SK-N-SH (cell line): ENCODE results near the gene LCA5L. TPM values are rescaled to one million over a fixed set of nuclear protein-coding genes. Genes with fewer than 3 reads are reported as not detected.

Experiments
- CTCF ChIA-PET: fragments of 300-600, 350-600 bp; formaldehyde crosslinking; extraction: SDS; loops from one replicate; lab custom pipeline; 2021; lab: Yijun Ruan, JAX
- POLR2A ChIA-PET: fragments of 350-600 bp; sonication (Branson Sonifier 250); formaldehyde crosslinking; extraction: SDS; loops from one replicate; lab custom pipeline; 2020; ENCODE audit warnings: antibody characterized with exemption, inconsistent platforms; lab: Yijun Ruan, JAX
- DNase-seq: peaks from one replicate; pipeline ENCODE4 v3.0.0; 2012
- H2AFZ ChIP-seq: fragments of 200-600 bp; sonication (generic); 2 replicates; pipeline ENCODE4 v1.8.1; 2016; ENCODE audit warnings: antibody characterized with exemption, mild to moderate bottlenecking, low read depth
- H3F3A ChIP-seq: fragments of 200-600 bp; sonication (generic); replicated peaks from 2 replicates; pipeline ENCODE3; 2016; ENCODE audit warnings: antibody characterized with exemption, mild to moderate bottlenecking; ENCODE audit not compliant: insufficient read depth
- H3K27ac ChIP-seq, 2 experiments: fragments of 200-500 bp in 1 of 2; fragments of 200-600 bp in 1 of 2; sonication (Bioruptor generic) in 1 of 2; sonication (generic), shearing (Covaris generic) in 1 of 2; 2 replicates each; pipeline versions ENCODE4 v1.5.1 to v1.6.1; 2014 to 2016; ENCODE audit warnings: low read depth in 2 of 2, inconsistent platforms in 1 of 2, low read length in 1 of 2, mild to moderate bottlenecking in 1 of 2, mixed read lengths in 1 of 2
- H3K27me3 ChIP-seq: fragments of 200-600 bp; sonication (generic), shearing (Covaris generic); 2 replicates; pipeline ENCODE4 v1.6.1; 2016; ENCODE audit warnings: mixed run types; ENCODE audit not compliant: insufficient read depth
- H3K36me3 ChIP-seq, 2 experiments: fragments of 200-500 bp in 1 of 2; fragments of 200-600 bp in 1 of 2; sonication (Bioruptor generic) in 1 of 2; sonication (generic) in 1 of 2; replicated peaks in 1 of 2; 2 replicates each; pipeline versions ENCODE3 to v1.5.1; 2014 to 2016; ENCODE audit warnings: low read length in 1 of 2, mild to moderate bottlenecking in 1 of 2; ENCODE audit not compliant: insufficient read depth in 2 of 2, control insufficient read depth in 1 of 2
- H3K4me1 ChIP-seq, 2 experiments: fragments of 200-500 bp in 1 of 2; fragments of 200-600 bp in 1 of 2; sonication (Bioruptor generic) in 1 of 2; sonication (generic), shearing (Covaris generic) in 1 of 2; 2 replicates each; pipeline versions ENCODE4 v1.5.1 to v1.6.1; 2014 to 2016; ENCODE audit warnings: low read depth in 1 of 2, low read length in 1 of 2, mixed run types in 1 of 2; ENCODE audit not compliant: insufficient read depth in 2 of 2, control insufficient read depth in 1 of 2
- H3K4me2 ChIP-seq: fragments of 200-600 bp; sonication (generic), shearing (Covaris generic); 2 replicates; pipeline ENCODE4 v1.6.1; 2017; ENCODE audit warnings: mixed run types
- H3K4me3 ChIP-seq, 2 experiments: fragments of 200-500 bp in 1 of 2; fragments of 200-600 bp in 1 of 2; sonication (Bioruptor generic) in 1 of 2; sonication (generic), shearing (Covaris generic) in 1 of 2; 2 replicates each; pipeline versions ENCODE4 v1.5.1 to v1.8.1; 2014 to 2016; ENCODE audit warnings: low read depth in 2 of 2, inconsistent platforms in 1 of 2, low read length in 1 of 2, mild to moderate bottlenecking in 1 of 2, mixed read lengths in 1 of 2, moderate library complexity in 1 of 2
- H3K79me2 ChIP-seq: fragments of 200-600 bp; sonication (generic); 2 replicates; pipeline ENCODE4 v1.8.1; 2017; ENCODE audit warnings: mild to moderate bottlenecking; ENCODE audit not compliant: insufficient read depth
- H3K9ac ChIP-seq: fragments of 200-600 bp; sonication (generic); 2 replicates; pipeline ENCODE4 v1.6.1; 2017; ENCODE audit warnings: mixed run types
- H3K9me2 ChIP-seq: fragments of 200-600 bp; sonication (generic); 2 replicates; pipeline ENCODE4 v1.6.1; 2017; ENCODE audit warnings: mixed run types
- H3K9me3 ChIP-seq: fragments of 200-600 bp; sonication (generic); 2 replicates; pipeline ENCODE4 v1.6.1; 2017; ENCODE audit warnings: mixed run types, mild to moderate bottlenecking, moderate library complexity
- H4K20me1 ChIP-seq: fragments of 200-600 bp; sonication (generic); 2 replicates; pipeline ENCODE4 v1.6.1; 2017; ENCODE audit warnings: mild to moderate bottlenecking, mixed run types; ENCODE audit not compliant: insufficient read depth
- EP300 ChIP-seq, 2 experiments: IDR thresholded peaks; 2 replicates each; pipeline versions ENCODE4 v1.4.0 to v1.6.1; 2012; ENCODE audit warnings: borderline replicate concordance in 1 of 2, low read depth in 1 of 2, low read length in 1 of 2
- FOSL2 ChIP-seq: IDR thresholded peaks from 2 replicates; pipeline ENCODE4 v1.4.0; 2012; ENCODE audit warnings: low read depth, mild to moderate bottlenecking, moderate library complexity, borderline replicate concordance
- FOXJ3 ChIP-seq: sonication (generic); formaldehyde crosslinking; IDR thresholded peaks from 2 replicates; pipeline ENCODE4 v1.5.1; 2020; ENCODE audit warnings: mild to moderate bottlenecking, missing genetic modification reagents
- FOXM1 ChIP-seq: IDR thresholded peaks from 2 replicates; pipeline ENCODE4 v1.4.0; 2012; ENCODE audit warnings: low read depth, mild to moderate bottlenecking
- GABPA ChIP-seq: IDR thresholded peaks from 2 replicates; pipeline ENCODE4 v1.4.0; 2012; ENCODE audit warnings: low read depth, mild to moderate bottlenecking
- MEF2A ChIP-seq: IDR thresholded peaks from 2 replicates; pipeline ENCODE4 v1.4.0; 2012; ENCODE audit warnings: low read depth, borderline replicate concordance
- NRF1 ChIP-seq: IDR thresholded peaks from 2 replicates; pipeline ENCODE4 v1.6.1; 2012; ENCODE audit warnings: low read depth, mild to moderate bottlenecking, low read length
- PBX3 ChIP-seq: IDR thresholded peaks from 2 replicates; pipeline ENCODE4; 2012
- POLR2AphosphoS5 ChIP-seq: IDR thresholded peaks from 2 replicates; pipeline ENCODE4 v1.6.1; 2012; ENCODE audit warnings: low read depth, low read length
- RCOR1 ChIP-seq: fragments of 150-350 bp; IDR thresholded peaks from 2 replicates; pipeline ENCODE4 v1.6.1; 2017; ENCODE audit warnings: antibody characterized with exemption, low read length
- RXRA ChIP-seq: IDR thresholded peaks from 2 replicates; pipeline ENCODE4 v1.4.0; 2012; ENCODE audit warnings: low read depth, mild to moderate bottlenecking, borderline replicate concordance
- SMC3 ChIP-seq: IDR thresholded peaks from 2 replicates; pipeline ENCODE4 v1.6.1; 2012; ENCODE audit warnings: low read depth, low read length, improper control_type of control experiment
- YY1 ChIP-seq: IDR thresholded peaks from 2 replicates; pipeline ENCODE4 v1.4.0; 2012; ENCODE audit warnings: low read depth, mild to moderate bottlenecking
- ZBTB33 ChIP-seq: IDR thresholded peaks from 2 replicates; pipeline ENCODE4 v1.4.0; 2012; ENCODE audit warnings: low read depth, borderline replicate concordance
- WGBS: methylation state at CpG from one replicate; pipeline ENCODE4 v1.1.6; 2017; ENCODE audit warnings: low lambda C conversion rate; 5-methylcytosine and 5-hydroxymethylcytosine counted together
- polyA plus RNA-seq, 3 experiments: library from polyadenylated mRNA; depleted of rRNA; stranded (reverse); fragments of >200 nt; gene quantifications; 2 replicates each; pipeline ENCODE4 v1.2.3, GENCODE V29; 2012
- TF ChIP-seq, protein P1 (sequence below): fragments of 150-350 bp; IDR thresholded peaks from 2 replicates; pipeline ENCODE4 v1.6.1; 2017; ENCODE audit warnings: antibody characterized with exemption, low read length, low read depth, borderline replicate concordance
- TF ChIP-seq, protein P2 (sequence below): IDR thresholded peaks from 2 replicates; pipeline ENCODE4 v1.4.0; 2012; ENCODE audit warnings: low read depth
- TF ChIP-seq, protein P3 (sequence below): IDR thresholded peaks from 2 replicates; pipeline ENCODE4 v1.6.1; 2012; ENCODE audit warnings: mild to moderate bottlenecking, low read depth, low read length, moderate library complexity

LCA5L gene
- polyA plus RNA-seq, 1 of the 3 experiments (the other 2 are of a cell fraction), result 0.74 TPM

GRCh38 chr21:39430457-39430856 is 15.1 kb downstream of the LCA5L start:
- Histone ChIP-seq H3F3A (peaks cover 4% of the 10 kb centered on the region), H3K4me2 (no peak overlapping the region), H3K4me1 (no peaks in the 10 kb centered on the region), H3K9ac (no peak overlapping the region), H3K9me2 (no peaks in the 10 kb centered on the region), H2AFZ (no peak overlapping the region), H4K20me1 (no peaks in the 10 kb centered on the region), H3K79me2 (no peaks in the 10 kb centered on the region), H3K9me3 (no peaks in the 10 kb centered on the region), H3K4me3 (no peak overlapping the region), H3K27ac (no peak overlapping the region), H3K27me3 (no peaks in the 10 kb centered on the region), H3K36me3 (peaks cover 0 to 5% of the 10 kb centered on the region in 2 experiments)
- DNase-seq, result no peak
- no peak for TF ChIP-seq SMC3
- no peak for TF ChIP-seq POLR2AphosphoS5
- no peak for TF ChIP-seq GABPA
- no peak for TF ChIP-seq FOXJ3 (CRISPR knock-in tag)
- TF ChIP-seq EP300 (IDR thresholded peaks at IDR 0.05; ENCODE audit: borderline replicate concordance in 1 of 2, low read depth in 1 of 2, low read length in 1 of 2), result no peak
- TF ChIP-seq NRF1, result no peak
- TF ChIP-seq RCOR1, result no peak
- TF ChIP-seq, protein P1, sequence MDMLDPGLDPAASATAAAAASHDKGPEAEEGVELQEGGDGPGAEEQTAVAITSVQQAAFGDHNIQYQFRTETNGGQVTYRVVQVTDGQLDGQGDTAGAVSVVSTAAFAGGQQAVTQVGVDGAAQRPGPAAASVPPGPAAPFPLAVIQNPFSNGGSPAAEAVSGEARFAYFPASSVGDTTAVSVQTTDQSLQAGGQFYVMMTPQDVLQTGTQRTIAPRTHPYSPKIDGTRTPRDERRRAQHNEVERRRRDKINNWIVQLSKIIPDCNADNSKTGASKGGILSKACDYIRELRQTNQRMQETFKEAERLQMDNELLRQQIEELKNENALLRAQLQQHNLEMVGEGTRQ, result no peak
- TF ChIP-seq RXRA, result no peak
- no peak for TF ChIP-seq FOXM1
- no peak for TF ChIP-seq YY1
- TF ChIP-seq, protein P2, sequence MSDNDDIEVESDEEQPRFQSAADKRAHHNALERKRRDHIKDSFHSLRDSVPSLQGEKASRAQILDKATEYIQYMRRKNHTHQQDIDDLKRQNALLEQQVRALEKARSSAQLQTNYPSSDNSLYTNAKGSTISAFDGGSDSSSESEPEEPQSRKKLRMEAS, result no peak
- TF ChIP-seq ZBTB33, result no peak
- no peak for TF ChIP-seq FOSL2
- TF ChIP-seq, protein P3, sequence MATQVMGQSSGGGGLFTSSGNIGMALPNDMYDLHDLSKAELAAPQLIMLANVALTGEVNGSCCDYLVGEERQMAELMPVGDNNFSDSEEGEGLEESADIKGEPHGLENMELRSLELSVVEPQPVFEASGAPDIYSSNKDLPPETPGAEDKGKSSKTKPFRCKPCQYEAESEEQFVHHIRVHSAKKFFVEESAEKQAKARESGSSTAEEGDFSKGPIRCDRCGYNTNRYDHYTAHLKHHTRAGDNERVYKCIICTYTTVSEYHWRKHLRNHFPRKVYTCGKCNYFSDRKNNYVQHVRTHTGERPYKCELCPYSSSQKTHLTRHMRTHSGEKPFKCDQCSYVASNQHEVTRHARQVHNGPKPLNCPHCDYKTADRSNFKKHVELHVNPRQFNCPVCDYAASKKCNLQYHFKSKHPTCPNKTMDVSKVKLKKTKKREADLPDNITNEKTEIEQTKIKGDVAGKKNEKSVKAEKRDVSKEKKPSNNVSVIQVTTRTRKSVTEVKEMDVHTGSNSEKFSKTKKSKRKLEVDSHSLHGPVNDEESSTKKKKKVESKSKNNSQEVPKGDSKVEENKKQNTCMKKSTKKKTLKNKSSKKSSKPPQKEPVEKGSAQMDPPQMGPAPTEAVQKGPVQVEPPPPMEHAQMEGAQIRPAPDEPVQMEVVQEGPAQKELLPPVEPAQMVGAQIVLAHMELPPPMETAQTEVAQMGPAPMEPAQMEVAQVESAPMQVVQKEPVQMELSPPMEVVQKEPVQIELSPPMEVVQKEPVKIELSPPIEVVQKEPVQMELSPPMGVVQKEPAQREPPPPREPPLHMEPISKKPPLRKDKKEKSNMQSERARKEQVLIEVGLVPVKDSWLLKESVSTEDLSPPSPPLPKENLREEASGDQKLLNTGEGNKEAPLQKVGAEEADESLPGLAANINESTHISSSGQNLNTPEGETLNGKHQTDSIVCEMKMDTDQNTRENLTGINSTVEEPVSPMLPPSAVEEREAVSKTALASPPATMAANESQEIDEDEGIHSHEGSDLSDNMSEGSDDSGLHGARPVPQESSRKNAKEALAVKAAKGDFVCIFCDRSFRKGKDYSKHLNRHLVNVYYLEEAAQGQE, result no peak
- TF ChIP-seq PBX3, result no peak
- no peak for TF ChIP-seq MEF2A
- ChIA-PET CTCF (interaction anchor here (1.0 to 2.8 kb wide), 3 partner anchors 10 to 12 kb away, joined by 3 to 20 read pairs (median 4); no protein-coding TSS in a partner anchor), POLR2A (no interaction called here)
- whole genome bisulfite sequencing, result 78% methylated on average over 4 of the region's 4 CpGs
